GM18517 (cell line): Measurements from ENCODE around the gene ZC3H10.
A peak's percentile ranks its signal among the peaks of the same experiment; 100 is the strongest.
"Not testable (repeated sequence)": the region's sequence is repeated elsewhere in the genome, so short reads cannot be mapped to it uniquely, and the experiment has no call there.

Source experiments
- ATAC-seq: cut with Tn5 transposase; IDR thresholded peaks from one replicate; pipeline ENCODE4 v1.9.1; 2021; ENCODE audit warnings: mild to moderate bottlenecking, moderate library complexity; ENCODE audit not compliant: unreplicated experiment

Gene ZC3H10

GRCh38 chr12:56152756-56153677 lies 35.0 kb downstream of the ZC3H10 start:
- ATAC-seq, result no peak

DNA sequence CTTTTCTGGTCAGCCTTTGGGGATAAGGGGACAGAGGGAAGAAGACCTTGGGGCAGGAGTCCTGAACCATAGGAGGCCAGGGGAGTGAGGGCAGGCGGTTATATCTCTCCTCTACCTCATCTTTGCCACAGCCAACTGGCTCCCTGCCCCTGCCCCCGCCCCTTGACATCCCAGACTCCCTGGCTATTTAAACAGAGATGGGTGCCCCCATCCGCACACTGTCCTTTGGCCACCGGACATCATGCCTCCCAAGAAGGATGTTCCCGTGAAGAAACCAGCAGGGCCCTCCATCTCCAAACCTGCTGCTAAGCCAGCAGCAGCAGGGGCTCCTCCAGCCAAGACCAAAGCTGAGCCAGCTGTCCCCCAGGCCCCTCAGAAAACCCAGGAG lies 35.6 kb downstream of the ZC3H10 start:
- ATAC-seq, result no peak

GRCh38 chr12:56154246-56154771 lies 36.2 kb downstream of the ZC3H10 start:
- ATAC-seq, result no peak

GRCh38 chr12:56154818-56155217 lies 36.8 kb downstream of the ZC3H10 start:
- no peak for ATAC-seq

DNA sequence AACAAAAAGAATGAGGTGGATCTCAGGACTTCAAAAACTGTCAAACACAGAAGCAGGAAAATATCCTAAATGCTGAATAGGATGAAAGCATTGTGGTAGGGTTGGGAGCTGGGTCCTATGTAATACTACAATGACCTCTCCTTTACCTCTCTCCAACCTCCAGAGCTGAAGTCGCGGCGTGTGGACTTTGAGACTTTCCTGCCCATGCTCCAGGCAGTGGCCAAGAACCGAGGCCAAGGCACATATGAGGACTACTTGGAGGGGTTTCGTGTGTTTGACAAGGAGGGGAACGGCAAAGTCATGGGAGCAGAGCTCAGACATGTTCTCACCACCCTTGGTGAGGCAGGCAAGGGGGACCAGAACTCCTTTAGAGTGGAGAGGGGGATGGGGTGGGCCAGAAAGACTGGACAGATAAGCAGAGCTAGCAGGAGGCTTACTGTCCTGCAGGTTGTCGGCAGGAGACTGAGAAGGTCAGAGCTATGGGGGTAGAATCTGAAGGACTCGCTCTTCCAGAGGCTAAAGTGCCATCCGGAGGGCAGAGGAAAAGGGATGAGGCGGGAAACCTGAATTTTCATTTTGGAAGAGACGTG lies 37.3 kb downstream of the ZC3H10 start:
- no peak for ATAC-seq

DNA sequence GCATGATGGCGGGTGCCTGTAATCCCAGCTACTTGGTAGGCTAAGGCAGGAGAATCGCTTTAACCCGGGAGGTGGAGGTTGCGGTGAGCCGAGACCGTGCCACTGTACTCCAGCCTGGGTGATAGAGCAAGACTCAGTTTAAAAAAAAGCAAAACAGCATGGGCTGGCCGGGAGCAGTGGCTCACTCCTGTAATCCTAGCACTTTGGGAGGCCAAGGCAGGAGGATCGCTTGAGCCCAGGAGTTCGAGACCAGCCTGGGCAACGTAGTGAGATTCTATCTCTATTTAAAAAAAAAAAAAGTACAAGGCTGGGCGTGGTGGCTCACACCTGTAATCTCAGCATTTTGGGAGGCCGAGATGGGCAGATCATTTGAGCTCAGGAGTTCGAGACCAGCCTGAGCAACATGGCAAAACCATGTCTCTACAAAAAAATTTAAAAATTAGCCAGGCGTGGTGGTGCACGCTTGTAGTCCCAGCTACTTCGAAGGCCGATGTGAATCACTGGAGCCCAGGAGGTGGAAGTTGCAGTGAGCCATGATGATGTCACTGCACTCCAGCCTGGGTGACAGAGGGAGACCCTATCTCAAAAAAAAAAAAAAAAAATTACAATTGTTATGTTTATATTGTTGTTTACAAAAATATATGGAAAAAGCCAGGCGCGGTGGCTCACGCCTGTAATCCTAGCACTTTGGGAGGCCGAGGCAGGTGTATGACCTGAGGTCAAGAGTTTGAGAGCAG lies 38.6 kb downstream of the ZC3H10 start:
- not testable (repeated sequence) for ATAC-seq

DNA sequence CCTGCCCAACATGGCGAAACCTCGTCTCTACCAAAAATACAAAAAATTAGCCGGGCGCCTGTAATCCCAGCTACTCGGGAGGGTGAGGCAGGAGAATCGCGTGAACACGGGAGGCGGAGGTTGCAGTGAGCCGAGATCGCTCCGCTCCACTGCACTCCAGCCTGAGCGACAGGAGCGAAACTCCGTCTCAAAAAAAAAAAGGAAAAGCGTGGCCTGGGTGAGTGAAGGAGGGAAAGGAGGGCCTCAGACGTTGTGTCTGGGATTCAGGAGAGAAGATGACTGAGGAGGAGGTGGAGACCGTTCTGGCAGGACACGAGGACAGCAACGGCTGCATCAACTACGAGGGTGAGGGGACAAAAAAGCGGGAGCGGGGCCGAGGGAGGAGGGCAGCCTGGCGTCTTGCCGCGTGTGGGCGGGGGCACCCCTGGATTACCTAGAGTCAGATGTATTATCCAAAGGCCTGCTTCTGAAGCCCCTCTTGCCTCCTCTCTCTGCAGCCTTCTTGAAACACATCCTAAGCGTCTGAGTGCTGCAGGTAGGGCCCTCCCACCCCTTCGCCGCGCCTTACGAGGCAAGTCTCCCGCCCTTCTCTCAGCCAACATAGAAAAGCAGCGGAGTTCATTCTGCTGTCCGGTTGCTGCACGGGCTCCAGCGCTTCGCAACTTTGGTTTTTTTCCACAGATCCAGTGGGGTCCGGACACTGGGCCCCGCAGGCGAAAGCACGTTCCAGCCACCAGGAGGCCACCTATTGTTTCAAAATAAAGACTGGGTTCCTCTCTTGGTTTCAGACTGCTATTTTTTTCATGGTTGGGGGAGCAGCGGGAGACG lies 39.3 kb downstream of the ZC3H10 start:
- peak; percentile 28 for ATAC-seq

DNA sequence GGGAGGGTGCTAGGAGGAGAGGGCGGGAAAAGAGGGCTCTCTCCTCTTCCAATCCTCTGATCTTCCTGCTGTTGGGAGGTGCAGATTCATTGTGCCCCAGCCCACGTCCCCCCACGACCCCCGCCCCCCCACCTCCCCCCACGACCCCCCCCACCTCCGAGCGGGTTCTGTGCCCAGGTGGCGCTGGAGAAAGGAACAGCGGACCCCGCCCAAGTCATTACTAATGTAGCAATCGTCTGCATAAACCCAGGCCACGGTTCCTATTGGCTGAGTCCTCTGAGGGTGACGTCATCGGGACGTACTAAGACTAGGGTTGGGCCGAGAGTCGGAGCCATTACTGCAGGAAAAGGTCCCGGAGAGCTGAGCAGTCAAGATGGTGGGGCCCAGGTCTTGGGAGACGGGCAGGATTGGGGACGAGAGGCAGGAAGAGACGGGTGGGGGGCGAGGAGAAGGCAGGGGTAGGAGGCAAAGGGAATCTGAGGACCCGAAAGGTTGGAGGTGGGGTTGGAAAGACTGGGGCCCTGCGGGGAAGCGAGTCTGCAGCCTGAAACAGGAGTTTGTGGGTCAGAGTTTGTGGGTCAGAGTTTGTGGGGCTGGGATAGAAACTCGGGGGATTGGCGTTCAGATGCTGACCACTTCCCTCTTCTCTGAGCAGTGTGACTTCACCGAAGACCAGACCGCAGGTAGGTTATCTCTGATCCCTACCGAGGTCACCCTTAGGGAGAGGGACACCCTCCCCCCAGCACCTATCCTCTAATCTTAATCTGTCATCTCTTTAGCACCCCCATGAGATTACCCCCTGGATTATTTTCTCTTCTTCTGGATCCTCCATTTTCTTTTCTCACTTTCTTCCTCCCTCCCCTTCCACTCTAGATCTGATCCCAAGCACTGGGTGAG lies 40.2 kb downstream of the ZC3H10 start, which contains the start of gene MYL6:
Gene MYL6, plus strand, starts transcription at position 331 of the 897 bp plus-strand sequence. Its CDS starts 43 bp downstream, at position 374.
- ATAC-seq, result peak; percentile 77

DNA sequence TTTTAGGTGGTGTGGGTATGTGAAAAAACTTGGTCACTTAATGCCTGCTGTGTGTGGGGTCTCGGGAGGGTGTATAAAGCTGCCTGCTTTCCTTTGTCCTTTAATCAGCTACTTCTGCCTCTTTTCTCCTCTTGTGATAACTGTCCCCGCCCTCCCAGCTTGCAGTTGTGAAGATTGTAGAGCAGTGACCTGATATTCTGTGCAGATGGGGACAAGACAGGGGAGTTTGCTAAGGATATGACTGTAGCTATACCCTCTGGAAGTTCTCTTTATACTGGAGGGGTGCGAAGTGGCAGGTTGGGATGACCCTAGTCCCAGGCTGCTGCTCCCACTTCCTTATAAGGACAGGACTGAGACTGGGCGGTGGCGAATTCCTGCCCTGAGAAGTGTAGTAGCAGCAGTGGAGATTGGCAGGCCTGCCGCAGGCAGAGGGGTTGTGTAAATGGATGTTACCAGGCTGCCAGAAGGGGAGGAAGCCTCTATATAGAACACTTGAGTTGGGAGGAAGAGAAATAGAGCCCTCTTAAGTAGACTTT lies 40.9 kb downstream of the ZC3H10 start:
- ATAC-seq, result no peak

GRCh38 chr12:56159482-56160192 lies 41.6 kb downstream of the ZC3H10 start:
- ATAC-seq, result no peak

GRCh38 chr12:56160193-56160763 lies 42.2 kb downstream of the ZC3H10 start:
- no peak for ATAC-seq

DNA sequence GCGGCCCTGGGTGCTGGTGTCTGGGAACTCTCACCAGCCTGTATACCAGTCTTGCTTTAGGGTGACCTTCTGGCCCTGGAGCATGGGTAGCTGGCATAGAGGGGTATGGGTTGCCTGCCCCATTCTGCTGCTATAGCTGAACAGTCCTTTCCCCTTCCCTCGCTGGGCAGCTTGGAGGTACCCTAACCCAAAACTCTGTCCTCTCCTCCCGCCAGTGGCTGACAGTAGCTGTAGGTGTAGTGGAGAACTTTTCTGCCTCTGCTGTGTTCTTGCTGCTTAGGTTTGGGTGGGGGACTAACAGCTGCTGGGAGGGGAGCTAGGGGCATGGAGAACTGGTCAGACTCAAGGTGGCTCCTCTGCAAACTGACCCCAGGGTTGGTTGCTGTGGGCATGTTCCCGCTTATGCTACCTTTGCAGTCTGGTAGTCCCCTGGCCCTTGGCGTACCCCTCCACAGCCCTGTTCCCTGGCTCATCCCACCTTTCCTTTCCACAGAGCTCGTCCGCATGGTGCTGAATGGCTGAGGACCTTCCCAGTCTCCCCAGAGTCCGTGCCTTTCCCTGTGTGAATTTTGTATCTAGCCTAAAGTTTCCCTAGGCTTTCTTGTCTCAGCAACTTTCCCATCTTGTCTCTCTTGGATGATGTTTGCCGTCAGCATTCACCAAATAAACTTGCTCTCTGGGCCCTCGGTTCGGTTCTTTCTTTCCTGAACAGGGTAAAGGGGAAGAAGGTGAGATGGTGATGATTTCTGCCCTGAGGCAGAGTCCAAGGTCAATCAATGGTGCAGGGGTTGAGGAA lies 43.0 kb downstream of the ZC3H10 start:
- no peak for ATAC-seq

DNA sequence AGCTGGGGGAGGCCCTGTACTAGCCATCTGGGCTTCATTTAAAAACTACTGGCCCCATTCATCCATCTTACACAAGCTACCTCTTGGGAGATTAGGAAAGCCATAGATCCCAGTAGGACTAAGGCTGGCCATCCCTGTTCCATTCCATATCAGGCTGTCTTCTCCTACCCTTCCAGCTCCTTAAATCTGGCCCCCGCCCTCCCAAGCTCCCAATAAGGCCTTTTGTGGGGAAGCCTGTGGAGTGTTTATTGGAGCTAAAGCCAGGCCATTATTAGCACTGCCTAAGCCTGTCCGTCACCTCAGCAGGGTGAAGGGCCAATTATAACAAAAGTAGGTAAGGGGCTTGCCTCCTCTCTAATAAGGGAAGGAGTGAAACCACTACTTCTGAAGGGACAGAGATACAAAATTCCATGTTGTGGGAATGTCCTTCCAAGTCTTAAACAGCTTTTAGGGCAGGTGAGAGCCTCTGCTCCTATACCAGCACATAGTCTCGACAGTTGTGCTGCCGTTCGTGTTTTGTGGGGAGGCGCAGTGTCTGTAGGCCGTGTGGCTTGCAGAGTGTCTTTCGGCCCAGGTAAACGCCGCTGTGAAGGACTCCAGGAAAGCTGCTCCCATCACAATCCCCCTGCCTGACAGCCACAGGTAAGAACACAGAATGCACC lies 43.8 kb downstream of the ZC3H10 start:
- ATAC-seq, result no peak

DNA sequence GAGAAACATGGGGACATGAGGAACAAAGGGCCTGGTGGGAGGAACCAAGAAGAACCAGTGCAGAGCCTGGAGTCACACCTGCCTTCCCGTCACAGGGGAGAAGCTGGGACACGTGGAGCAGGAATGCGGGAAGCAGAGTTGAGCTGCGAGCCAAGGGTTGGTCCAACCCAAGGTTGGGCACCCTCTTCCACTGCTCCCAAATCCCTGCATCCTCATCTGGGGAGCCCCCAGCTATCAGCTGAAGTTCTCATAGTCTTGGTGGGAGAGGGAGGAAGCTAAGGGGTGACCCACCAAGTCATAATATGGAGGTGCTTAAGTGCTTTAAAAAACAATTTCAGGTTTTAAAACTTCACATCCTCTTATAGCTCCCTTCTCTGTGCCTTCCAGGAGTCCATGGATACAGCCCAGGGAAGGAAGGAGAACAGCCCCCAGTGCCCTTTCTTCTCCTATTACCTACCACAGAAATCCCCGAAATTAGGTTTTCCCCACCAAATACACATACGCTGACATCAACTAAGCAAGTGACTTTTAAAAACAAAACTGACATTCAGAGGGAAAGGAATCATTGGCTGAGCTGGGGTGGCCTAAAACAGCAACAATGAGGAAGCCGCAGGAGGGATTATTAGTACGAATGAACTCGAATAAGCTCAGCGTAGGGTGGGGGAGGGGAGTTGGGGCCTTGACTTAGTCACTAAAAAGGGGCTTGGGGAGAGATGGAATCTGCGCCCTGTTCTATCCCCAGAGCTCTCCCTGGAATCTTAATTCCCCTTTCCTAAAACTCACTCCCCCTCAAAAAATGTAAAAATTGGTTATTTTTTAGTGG lies 44.6 kb downstream of the ZC3H10 start:
- ATAC-seq, result no peak

- ATAC-seq, result no peak
Measured at GRCh38 chr12:56163533-56164344, 45.7 kb downstream of the ZC3H10 start.
